ENCODE results near the gene POU2F3. TPM values are rescaled to one million over a fixed set of nuclear protein-coding genes. Genes with fewer than 3 reads are reported as not detected.

POU2F3 gene
- total and polyA plus RNA-seq, 5 donors: 0.05 to 0.31 (median 0.20) TPM; not detected in 1

GRCh38 chr11:120326845-120327281, 86.9 kb downstream of the POU2F3 start:
- Histone ChIP-seq H3K27me3 (ENCODE audit: control insufficient read depth, insufficient read depth) (no peaks in the 10 kb centered on the region), H3K9me3 (ENCODE audit: control insufficient read depth, low read length) (no peaks in the 10 kb centered on the region), H3K27ac (ENCODE audit: low read length) (peak overlapping the region; percentile 65), H3K4me3 (ENCODE audit: low read length) (peak overlapping the region; percentile 76), H3K4me1 (ENCODE audit: control insufficient read depth, insufficient read depth, low read length) (no peaks in the 10 kb centered on the region)
- intact Hi-C loops (cut with DNase I): no loop called here
- ATAC-seq: no peak
- DNase-seq: no peak
- 23% methylated on average over 4 of the region's 4 CpGs for WGBS

- Histone ChIP-seq H3K9me3 (ENCODE audit: control insufficient read depth, low read length) (no peaks in the 10 kb centered on the region), H3K4me1 (ENCODE audit: control insufficient read depth, insufficient read depth, low read length) (no peaks in the 10 kb centered on the region), H3K27ac (ENCODE audit: low read length) (peak overlapping the region; percentile 83), H3K4me3 (ENCODE audit: low read length) (no peak overlapping the region), H3K27me3 (ENCODE audit: control insufficient read depth, insufficient read depth) (no peaks in the 10 kb centered on the region)
- WGBS: 80% methylated on average over 4 of the region's 4 CpGs
- ATAC-seq (no peak), DNase-seq (no peak)
- intact Hi-C loops (cut with DNase I): no loop called here
Measured at GRCh38 chr11:120327311-120327710, 87.4 kb downstream of the POU2F3 start.

GRCh38 chr11:120329556-120329955, 89.6 kb downstream of the POU2F3 start:
- no peak for DNase-seq
- no peaks in the 10 kb centered on the region for H3K9me3 ChIP-seq (ENCODE audit: control insufficient read depth, low read length)
- no peaks in the 10 kb centered on the region for H3K27me3 ChIP-seq (ENCODE audit: control insufficient read depth, insufficient read depth)
- WGBS: 75% methylated on average over 3 of the region's 3 CpGs
- intact Hi-C loops (cut with DNase I): no loop called here
- H3K27ac ChIP-seq (ENCODE audit: low read length): no peak overlapping the region
- ATAC-seq: no peak
- H3K4me1 ChIP-seq (ENCODE audit: control insufficient read depth, insufficient read depth, low read length): no peaks in the 10 kb centered on the region
- H3K4me3 ChIP-seq (ENCODE audit: low read length): no peak overlapping the region

- Histone ChIP-seq H3K4me1 (ENCODE audit: control insufficient read depth, insufficient read depth, low read length) (no peaks in the 10 kb centered on the region), H3K27ac (ENCODE audit: low read length) (no peak overlapping the region), H3K9me3 (ENCODE audit: control insufficient read depth, low read length) (no peaks in the 10 kb centered on the region), H3K27me3 (ENCODE audit: control insufficient read depth, insufficient read depth) (no peaks in the 10 kb centered on the region), H3K4me3 (ENCODE audit: low read length) (no peak overlapping the region)
- intact Hi-C loops (cut with DNase I): loop anchor here in 2 of 4 donors (10.0 kb wide), 2 partner anchors 105 to 165 kb away; no protein-coding TSS in a partner anchor
- WGBS: 94% methylated on average over 6 of the region's 6 CpGs
- DNase-seq: no peak
- no peak for ATAC-seq
Measured at GRCh38 chr11:120330045-120330444, 90.1 kb downstream of the POU2F3 start.

GRCh38 chr11:120331301-120331996, 91.5 kb downstream of the POU2F3 start:
- DNase-seq (peak in 2 of 3 donors; percentile 70 to 75), ATAC-seq (peak in 1 of 2 donors; percentile 28)
- Histone ChIP-seq H3K4me1 (ENCODE audit: control insufficient read depth, insufficient read depth, low read length) (no peaks in the 10 kb centered on the region), H3K27me3 (ENCODE audit: control insufficient read depth, insufficient read depth) (no peaks in the 10 kb centered on the region), H3K4me3 (ENCODE audit: low read length) (no peak overlapping the region), H3K9me3 (ENCODE audit: control insufficient read depth, low read length) (no peaks in the 10 kb centered on the region), H3K27ac (ENCODE audit: low read length) (peak overlapping the region; percentile 48)
- intact Hi-C loops (cut with DNase I): loop anchor here in 2 of 4 donors (10.0 kb wide), 2 partner anchors 103 to 163 kb away; no protein-coding TSS in a partner anchor
- WGBS: 24% methylated on average over 2 of the region's 2 CpGs

GRCh38 chr11:120332822-120333716, 93.1 kb downstream of the POU2F3 start:
- Histone ChIP-seq H3K27me3 (ENCODE audit: control insufficient read depth, insufficient read depth) (no peaks in the 10 kb centered on the region), H3K27ac (ENCODE audit: low read length) (no peak overlapping the region), H3K9me3 (ENCODE audit: control insufficient read depth, low read length) (no peaks in the 10 kb centered on the region), H3K4me3 (ENCODE audit: low read length) (no peak overlapping the region), H3K4me1 (ENCODE audit: control insufficient read depth, insufficient read depth, low read length) (no peaks in the 10 kb centered on the region)
- 81% methylated on average over 5 of the region's 5 CpGs for WGBS
- intact Hi-C loops (cut with DNase I): loop anchor here in 2 of 4 donors (10.0 kb wide), 2 partner anchors 102 to 162 kb away; no protein-coding TSS in a partner anchor
- no peak for ATAC-seq
- DNase-seq: no peak

- no peak overlapping the region for H3K27ac ChIP-seq (ENCODE audit: low read length)
- 74% methylated on average over 1 of the region's 1 CpG for WGBS
- H3K4me3 ChIP-seq (ENCODE audit: low read length): no peak overlapping the region
- H3K27me3 ChIP-seq (ENCODE audit: control insufficient read depth, insufficient read depth): no peaks in the 10 kb centered on the region
- no peak for ATAC-seq
- no peaks in the 10 kb centered on the region for H3K9me3 ChIP-seq (ENCODE audit: control insufficient read depth, low read length)
- intact Hi-C loops (cut with DNase I): loop anchor here in 2 of 4 donors (10.0 kb wide), 2 partner anchors 101 to 161 kb away; no protein-coding TSS in a partner anchor
- DNase-seq: no peak
- H3K4me1 ChIP-seq (ENCODE audit: control insufficient read depth, insufficient read depth, low read length): no peaks in the 10 kb centered on the region
Measured at GRCh38 chr11:120333801-120334200, 93.9 kb downstream of the POU2F3 start.

GRCh38 chr11:120334332-120334731, 94.4 kb downstream of the POU2F3 start:
- no peaks in the 10 kb centered on the region for H3K4me1 ChIP-seq (ENCODE audit: control insufficient read depth, insufficient read depth, low read length)
- 16% methylated on average over 1 of the region's 1 CpG for WGBS
- no peaks in the 10 kb centered on the region for H3K27me3 ChIP-seq (ENCODE audit: control insufficient read depth, insufficient read depth)

GRCh38 chr11:120334894-120335462, 95.0 kb downstream of the POU2F3 start:
- no peak for DNase-seq
- H3K27ac ChIP-seq (ENCODE audit: low read length): peak overlapping the region; percentile 87
- WGBS: under 1% methylated on average over 8 of the region's 8 CpGs
- ATAC-seq: peak; percentile 43 to 60
- no peaks in the 10 kb centered on the region for H3K9me3 ChIP-seq (ENCODE audit: control insufficient read depth, low read length)
- no peaks in the 10 kb centered on the region for H3K27me3 ChIP-seq (ENCODE audit: control insufficient read depth, insufficient read depth)
- no peaks in the 10 kb centered on the region for H3K4me1 ChIP-seq (ENCODE audit: control insufficient read depth, insufficient read depth, low read length)
- intact Hi-C loops (cut with DNase I): loop anchor here in 3 of 4 donors (5.0 to 10.0 kb wide), 3 partner anchors 97 to 160 kb away; no protein-coding TSS in a partner anchor
- H3K4me3 ChIP-seq (ENCODE audit: low read length): peak overlapping the region; percentile 94

More at GRCh38 chr11:120334332-120334731, 94.4 kb downstream of the POU2F3 start:
- Histone ChIP-seq H3K9me3 (ENCODE audit: control insufficient read depth, low read length) (no peaks in the 10 kb centered on the region), H3K27ac (ENCODE audit: low read length) (no peak overlapping the region), H3K4me3 (ENCODE audit: low read length) (no peak overlapping the region)
- intact Hi-C loops (cut with DNase I): loop anchor here in 2 of 4 donors (10.0 kb wide), 2 partner anchors 100 to 160 kb away; no protein-coding TSS in a partner anchor
- ATAC-seq (no peak), DNase-seq (no peak)

GRCh38 chr11:120335556-120335907, 95.6 kb downstream of the POU2F3 start:
- Histone ChIP-seq H3K27ac (ENCODE audit: low read length) (peak overlapping the region; percentile 99), H3K9me3 (ENCODE audit: control insufficient read depth, low read length) (no peaks in the 10 kb centered on the region), H3K4me3 (ENCODE audit: low read length) (peak overlapping the region; percentile 94), H3K27me3 (ENCODE audit: control insufficient read depth, insufficient read depth) (no peaks in the 10 kb centered on the region), H3K4me1 (ENCODE audit: control insufficient read depth, insufficient read depth, low read length) (no peaks in the 10 kb centered on the region)
- ATAC-seq (peak; percentile 22), DNase-seq (no peak)
- intact Hi-C loops (cut with DNase I): loop anchor here in 3 of 4 donors (5.0 to 10.0 kb wide), 3 partner anchors 97 to 159 kb away; no protein-coding TSS in a partner anchor
- under 1% methylated on average over 19 of the region's 19 CpGs for WGBS
